ENCODE results near the gene MIA2.
"Not testable (repeated sequence)": the region's sequence is repeated elsewhere in the genome, so short reads cannot be mapped to it uniquely, and the experiment has no call there.

MIA2 gene

GRCh38 chr14:39233680-39234326 is at the start of gene MIA2:
TSS of gene MIA2 (plus strand) at chr14:39233915. CDS start at chr14:39234115, 200 bp downstream.
- no peak for DNase-seq (ENCODE audit: low read depth in 2 of 2)

GRCh38 chr14:39184628-39185255 is 49.0 kb upstream of the MIA2 start:
- DNase-seq (ENCODE audit: low read depth in 2 of 2), result no peak

- DNase-seq (ENCODE audit: low read depth in 2 of 2), result no peak
Observed at GRCh38 chr14:39185256-39186049, 48.3 kb upstream of the MIA2 start.

- DNase-seq (ENCODE audit: low read depth in 2 of 2), result no peak
Observed at GRCh38 chr14:39186941-39187525, 46.7 kb upstream of the MIA2 start.

- DNase-seq (ENCODE audit: low read depth in 2 of 2), result no peak
Observed at GRCh38 chr14:39203659-39204606, 29.8 kb upstream of the MIA2 start.

GRCh38 chr14:39207430-39207829 is 26.3 kb upstream of the MIA2 start:
- DNase-seq (ENCODE audit: low read depth in 2 of 2), result not testable (repeated sequence)

GRCh38 chr14:39211109-39211741 is 22.5 kb upstream of the MIA2 start:
- DNase-seq (ENCODE audit: low read depth in 2 of 2), result no peak

GRCh38 chr14:39212034-39212433 is 21.7 kb upstream of the MIA2 start:
- DNase-seq (ENCODE audit: low read depth in 2 of 2), result no peak

GRCh38 chr14:39212693-39213092 is 21.0 kb upstream of the MIA2 start:
- no peak for DNase-seq (ENCODE audit: low read depth in 2 of 2)

- no peak for DNase-seq (ENCODE audit: low read depth in 2 of 2)
Observed at GRCh38 chr14:39217214-39217879, 16.4 kb upstream of the MIA2 start.

GRCh38 chr14:39218171-39218769 is 15.4 kb upstream of the MIA2 start:
- DNase-seq (ENCODE audit: low read depth in 2 of 2), result no peak

GRCh38 chr14:39219075-39219499 is 14.6 kb upstream of the MIA2 start:
- DNase-seq (ENCODE audit: low read depth in 2 of 2), result no peak

GRCh38 chr14:39220473-39220872 is 13.2 kb upstream of the MIA2 start:
- DNase-seq (ENCODE audit: low read depth in 2 of 2), result not testable (repeated sequence)

- no peak for DNase-seq (ENCODE audit: low read depth in 2 of 2)
Observed at GRCh38 chr14:39228044-39228443, 5.7 kb upstream of the MIA2 start.

- DNase-seq (ENCODE audit: low read depth in 2 of 2), result no peak
Observed at GRCh38 chr14:39228509-39229221, 5.0 kb upstream of the MIA2 start.

GRCh38 chr14:39229222-39229543 is 4.5 kb upstream of the MIA2 start:
- peak; percentile 22 to 46 for DNase-seq (ENCODE audit: low read depth in 2 of 2)

- no peak for DNase-seq (ENCODE audit: low read depth in 2 of 2)
Observed at GRCh38 chr14:39229601-39230110, 4.1 kb upstream of the MIA2 start.

- no peak for DNase-seq (ENCODE audit: low read depth in 2 of 2)
Observed at GRCh38 chr14:39230416-39231035, 3.2 kb upstream of the MIA2 start.

All from stimulated activated CD4-positive, alpha-beta T cell treated with anti-CD3 and anti-CD28 coated beads, Interleukin-12 subunit alpha, Interleukin-12 subunit beta, amount 100 ng/mL, for 24 hours (primary cell).